Fibroblast of mammary gland (primary cell): ENCODE measurements around the gene STK24.

ENCODE experiments used
- DNase-seq: peaks from one replicate; pipeline ENCODE4 v3.0.0-alpha.2; 2010; ENCODE audit warnings: low read depth
- H3K4me3 ChIP-seq: 2 replicates; pipeline ENCODE4 v1.5.1; 2011; ENCODE audit warnings: low read depth, mild to moderate bottlenecking, low read length, moderate library complexity; ENCODE audit not compliant: control insufficient read depth
- TF ChIP-seq, protein P1 (sequence below): conservative IDR thresholded peaks from 2 replicates; pipeline ENCODE4 v1.5.1; 2011; ENCODE audit warnings: low read depth, low read length, inconsistent platforms; ENCODE audit not compliant: control insufficient read depth, insufficient read depth

Gene STK24

DNA sequence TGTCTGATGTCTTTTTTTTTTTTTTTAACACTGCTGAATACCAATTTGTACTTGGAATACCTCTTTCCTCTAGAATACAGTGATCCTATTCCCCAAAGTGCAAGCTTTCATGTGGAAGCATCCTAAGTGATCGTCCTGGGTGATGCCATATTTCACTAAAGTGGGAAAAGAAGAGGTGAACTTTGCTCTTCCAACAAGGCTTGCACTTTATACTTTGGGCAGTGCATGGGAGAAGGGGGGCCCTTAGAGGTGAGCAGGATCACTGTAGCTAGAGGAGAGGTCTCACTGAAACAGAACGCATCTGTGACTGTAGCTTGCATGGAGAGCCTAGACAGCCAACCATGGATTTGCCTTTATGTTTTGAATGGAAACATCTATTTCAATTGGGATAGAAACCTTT is 173.8 kb downstream of the STK24 start:
- H3K4me3 ChIP-seq, result no peak overlapping the region
- DNase-seq, result no peak
- TF ChIP-seq, protein P1, sequence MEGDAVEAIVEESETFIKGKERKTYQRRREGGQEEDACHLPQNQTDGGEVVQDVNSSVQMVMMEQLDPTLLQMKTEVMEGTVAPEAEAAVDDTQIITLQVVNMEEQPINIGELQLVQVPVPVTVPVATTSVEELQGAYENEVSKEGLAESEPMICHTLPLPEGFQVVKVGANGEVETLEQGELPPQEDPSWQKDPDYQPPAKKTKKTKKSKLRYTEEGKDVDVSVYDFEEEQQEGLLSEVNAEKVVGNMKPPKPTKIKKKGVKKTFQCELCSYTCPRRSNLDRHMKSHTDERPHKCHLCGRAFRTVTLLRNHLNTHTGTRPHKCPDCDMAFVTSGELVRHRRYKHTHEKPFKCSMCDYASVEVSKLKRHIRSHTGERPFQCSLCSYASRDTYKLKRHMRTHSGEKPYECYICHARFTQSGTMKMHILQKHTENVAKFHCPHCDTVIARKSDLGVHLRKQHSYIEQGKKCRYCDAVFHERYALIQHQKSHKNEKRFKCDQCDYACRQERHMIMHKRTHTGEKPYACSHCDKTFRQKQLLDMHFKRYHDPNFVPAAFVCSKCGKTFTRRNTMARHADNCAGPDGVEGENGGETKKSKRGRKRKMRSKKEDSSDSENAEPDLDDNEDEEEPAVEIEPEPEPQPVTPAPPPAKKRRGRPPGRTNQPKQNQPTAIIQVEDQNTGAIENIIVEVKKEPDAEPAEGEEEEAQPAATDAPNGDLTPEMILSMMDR, result no peak

DNA sequence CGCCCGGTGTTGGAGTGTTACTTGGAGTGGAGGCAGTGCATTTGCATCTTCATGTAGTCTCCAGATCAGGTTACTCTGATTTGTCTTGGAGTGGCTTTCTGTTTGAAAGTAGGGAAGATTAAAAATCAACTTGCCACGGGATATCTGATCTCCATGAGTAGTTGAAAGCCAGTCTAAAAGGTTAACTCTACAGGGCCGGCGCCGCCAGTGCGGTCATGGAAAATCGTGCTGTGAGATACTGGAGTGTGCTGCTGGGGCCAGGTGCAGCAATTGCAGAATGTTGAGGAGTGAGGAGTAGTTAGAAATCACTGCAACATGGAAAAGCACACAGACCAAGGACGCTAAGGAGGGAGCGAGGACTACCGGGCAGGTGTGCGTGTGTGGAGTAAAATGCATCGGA is 175.0 kb downstream of the STK24 start:
- no peak for DNase-seq
- TF ChIP-seq, protein P1, result no peak
- H3K4me3 ChIP-seq, result no peak overlapping the region

DNA sequence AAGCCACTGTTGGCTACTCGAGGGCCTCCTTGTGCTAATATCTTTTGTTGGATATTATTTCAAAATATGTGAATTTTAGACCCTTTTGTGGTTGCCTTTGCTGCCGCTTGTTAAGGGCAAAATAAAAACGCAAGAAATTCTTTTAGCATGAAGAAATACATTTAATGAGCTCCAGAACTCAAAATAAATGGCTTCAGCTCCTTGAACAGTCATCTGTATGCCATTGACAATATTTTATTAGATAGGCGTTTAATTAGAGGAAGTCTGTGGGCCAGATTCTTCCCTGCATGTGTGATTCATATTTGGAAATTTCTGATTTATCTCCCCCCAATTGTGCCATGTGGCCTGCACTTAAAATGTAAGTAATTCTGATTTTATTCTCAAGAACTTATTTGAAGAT is 177.2 kb downstream of the STK24 start:
- TF ChIP-seq, protein P1, result no peak
- DNase-seq, result no peak
- H3K4me3 ChIP-seq, result no peak overlapping the region

DNA sequence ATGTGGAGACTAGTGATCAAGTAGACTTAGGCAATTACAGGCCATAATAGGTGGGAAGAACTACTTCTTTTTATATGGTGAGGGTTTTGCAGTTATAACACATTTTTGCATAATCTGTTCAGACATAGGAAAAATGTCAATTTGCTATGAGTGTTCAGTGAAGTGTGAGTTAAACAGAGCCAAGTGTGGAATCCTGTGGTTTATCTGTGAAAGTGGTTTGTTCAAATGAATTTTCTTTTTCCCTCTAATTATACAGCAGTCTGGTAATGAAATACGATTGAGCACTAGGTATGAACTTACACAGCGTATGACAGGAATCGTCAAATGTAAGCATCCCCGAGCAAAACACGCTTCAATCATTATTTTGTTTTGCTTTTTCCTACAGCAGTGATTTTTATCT is 178.3 kb downstream of the STK24 start:
- no peak for DNase-seq
- no peak overlapping the region for H3K4me3 ChIP-seq
- TF ChIP-seq, protein P1, result no peak

DNA sequence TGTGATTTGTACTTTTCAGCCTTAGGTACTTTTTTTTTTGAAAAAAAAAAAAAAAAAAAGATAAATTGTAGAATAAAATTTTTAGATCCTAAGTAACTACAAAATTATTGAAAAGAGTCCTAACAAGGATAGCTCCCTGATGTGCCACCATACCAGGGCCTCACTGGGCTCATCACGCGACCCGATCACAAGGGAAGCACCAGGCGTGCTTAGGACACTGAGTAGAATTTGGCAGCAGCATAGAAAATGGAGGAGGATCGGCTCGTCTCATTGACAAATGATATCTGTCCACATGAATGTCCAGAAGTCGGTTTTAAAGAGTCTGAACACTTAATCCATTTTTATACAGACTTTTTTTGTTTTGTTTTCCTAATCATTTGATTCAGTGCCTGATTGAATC is 179.0 kb downstream of the STK24 start:
- DNase-seq, result no peak
- TF ChIP-seq, protein P1, result no peak
- no peak overlapping the region for H3K4me3 ChIP-seq

DNA sequence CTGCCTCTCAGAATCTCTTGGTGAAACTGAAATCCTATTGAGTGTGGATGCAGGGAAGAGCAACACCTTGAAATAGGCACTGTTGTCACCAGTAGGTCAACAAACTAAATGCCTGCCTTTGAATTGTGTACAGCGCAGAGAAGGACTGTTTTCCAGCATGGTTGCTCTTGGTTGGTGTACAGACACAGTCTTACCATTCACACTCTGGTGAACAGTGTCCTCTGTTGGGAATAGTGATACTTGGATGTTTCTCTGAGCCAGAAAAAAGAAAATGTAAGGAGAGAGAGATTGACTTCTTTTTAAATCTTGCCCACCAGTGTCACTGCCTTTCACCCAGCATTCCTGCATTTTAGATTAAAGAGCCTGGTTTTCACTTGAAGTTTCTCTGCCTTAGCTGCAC is 179.7 kb downstream of the STK24 start:
- peak; percentile 12 for DNase-seq
- H3K4me3 ChIP-seq, result no peak overlapping the region
- TF ChIP-seq, protein P1, result peak; percentile 24

DNA sequence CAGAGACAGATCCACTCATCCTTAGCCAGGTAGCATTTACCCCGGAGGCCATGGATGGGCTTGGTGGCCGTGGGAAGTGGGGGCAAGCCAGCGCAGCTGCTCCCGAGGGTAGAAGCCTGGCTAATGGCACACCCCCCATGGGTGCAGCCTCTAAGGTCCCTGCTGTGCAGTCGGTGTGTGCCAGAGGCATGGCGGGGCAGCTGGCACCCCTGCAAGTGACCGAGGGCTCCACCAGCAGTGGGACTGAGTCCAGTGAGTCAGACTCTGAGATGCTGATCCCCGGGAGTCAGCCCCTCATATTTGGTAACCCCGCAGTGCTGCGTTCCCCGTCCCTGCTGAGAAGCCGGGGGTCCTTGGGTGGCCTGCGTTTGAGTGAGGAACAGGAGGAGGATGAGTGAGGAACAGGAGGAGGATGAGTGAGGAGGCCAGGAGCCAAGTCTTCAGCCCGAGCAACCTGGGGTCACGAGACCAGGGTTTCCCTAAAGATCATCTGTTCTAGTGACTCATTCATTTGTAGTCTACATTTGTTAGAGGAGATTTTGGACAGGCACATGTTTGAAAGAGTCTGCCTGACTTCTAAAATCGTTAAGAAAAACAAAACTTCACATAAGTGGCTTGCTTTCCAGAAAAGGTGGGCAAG is 180.7 kb downstream of the STK24 start:
- no peak overlapping the region for H3K4me3 ChIP-seq
- peak; percentile 39 for DNase-seq
- TF ChIP-seq, protein P1, result no peak
